Activated B cell treated with CpG ODN at 0.5 μM for 24 hours (primary cell): ENCODE results near the gene SUN1. TPM values are rescaled to one million over a fixed set of nuclear protein-coding genes. Genes with fewer than 3 reads are reported as not detected.

ENCODE experiments used
- ATAC-seq: fragments of 200-7000 bp; cut with Tn5 transposase; one replicate; pipeline ENCODE4 v1.10.0; 2021; ENCODE audit warnings: low read depth, mild to moderate bottlenecking, moderate library complexity
- CTCF ChIA-PET: fragments of 350-600 bp; sonication (Branson Sonifier 250); formaldehyde crosslinking; loops from one replicate; lab custom pipeline; 2021; ENCODE audit warnings: antibody characterized with exemption; lab: Charles Lee
- POLR2A ChIA-PET: fragments of 350-600 bp; sonication (Branson Sonifier 250); formaldehyde crosslinking; loops from one replicate; lab custom pipeline; 2021; ENCODE audit warnings: antibody characterized with exemption; lab: Charles Lee
- DNase-seq: peaks from one replicate; pipeline ENCODE4 v3.0.0; 2022
- H3K27ac Mint-ChIP-seq: one replicate; pipeline ENCODE4 v1.8.0; 2020; ENCODE audit warnings: mixed read lengths
- H3K27me3 Mint-ChIP-seq: one replicate; pipeline ENCODE4 v1.8.0; 2021; ENCODE audit warnings: mixed read lengths
- H3K36me3 Mint-ChIP-seq: one replicate; pipeline ENCODE4 v1.8.0; 2021; ENCODE audit warnings: low read depth, mixed read lengths
- H3K4me1 Mint-ChIP-seq: one replicate; pipeline ENCODE4 v1.8.0; 2021; ENCODE audit warnings: mixed read lengths
- H3K4me3 Mint-ChIP-seq: one replicate; pipeline ENCODE4 v1.8.0; 2020; ENCODE audit warnings: mild to moderate bottlenecking, mixed read lengths
- H3K9me3 Mint-ChIP-seq: one replicate; pipeline ENCODE4 v1.8.0; 2020; ENCODE audit warnings: mixed read lengths
- CTCF ChIP-seq: fragments of 200-600 bp; IDR thresholded peaks from one replicate; pipeline ENCODE4 v1.8.0; 2022; ENCODE audit warnings: antibody characterized with exemption, mild to moderate bottlenecking
- intact Hi-C: fragments of 100-400 bp; cut with micrococcal nuclease; formaldehyde crosslinking; loops from one replicate; pipeline ENCODE4 v1.15.1; 2024
- total RNA-seq: library from RNA; stranded (reverse); gene quantifications from 2 replicates; pipeline ENCODE4 v1.2.3, GENCODE V29; 2022

Gene SUN1
- total RNA-seq, 1 donor from 2014 or later: 119 TPM

- H3K4me1 Mint-ChIP-seq: no peaks in the 10 kb centered on the region
- H3K9me3 Mint-ChIP-seq: no peaks in the 10 kb centered on the region
- no peaks in the 10 kb centered on the region for H3K27me3 Mint-ChIP-seq
- no peak for TF ChIP-seq CTCF
- ChIA-PET POLR2A (no interaction called here), CTCF (interaction anchor here (0.8 kb wide), 1 partner anchor 22 kb away, joined by 3 read pairs; no protein-coding TSS in a partner anchor)
- ATAC-seq (no peak), DNase-seq (no peak)
- no peak overlapping the region for H3K4me3 Mint-ChIP-seq
- H3K36me3 Mint-ChIP-seq: peaks cover 75% of the 10 kb centered on the region
- intact Hi-C loops: no loop called here
- no peak overlapping the region for H3K27ac Mint-ChIP-seq
Observed at GRCh38 chr7:851204-851603, 18.9 kb downstream of the SUN1 start.

- ATAC-seq (no peak), DNase-seq (no peak)
- no peaks in the 10 kb centered on the region for H3K4me1 Mint-ChIP-seq
- TF ChIP-seq CTCF: no peak
- POLR2A ChIA-PET: no interaction called here
- CTCF ChIA-PET: no interaction called here
- H3K4me3 Mint-ChIP-seq: no peak overlapping the region
- H3K27me3 Mint-ChIP-seq: no peaks in the 10 kb centered on the region
- no peak overlapping the region for H3K27ac Mint-ChIP-seq
- intact Hi-C loops: no loop called here
- no peaks in the 10 kb centered on the region for H3K9me3 Mint-ChIP-seq
- H3K36me3 Mint-ChIP-seq: peaks cover 88% of the 10 kb centered on the region
Observed at GRCh38 chr7:853366-854117, 21.3 kb downstream of the SUN1 start.

GRCh38 chr7:854118-854775, 22.0 kb downstream of the SUN1 start:
- intact Hi-C loops: no loop called here
- Mint-ChIP-seq H3K27me3 (no peaks in the 10 kb centered on the region), H3K27ac (no peak overlapping the region), H3K36me3 (peaks cover 89% of the 10 kb centered on the region), H3K9me3 (no peaks in the 10 kb centered on the region), H3K4me1 (no peaks in the 10 kb centered on the region), H3K4me3 (no peak overlapping the region)
- DNase-seq: no peak
- ChIA-PET POLR2A (no interaction called here), CTCF (no interaction called here)
- no peak for TF ChIP-seq CTCF
- ATAC-seq: no peak

- CTCF ChIA-PET: no interaction called here
- Mint-ChIP-seq H3K27ac (no peak overlapping the region), H3K4me1 (no peaks in the 10 kb centered on the region), H3K36me3 (peaks cover 92% of the 10 kb centered on the region), H3K4me3 (no peak overlapping the region), H3K27me3 (no peaks in the 10 kb centered on the region), H3K9me3 (no peaks in the 10 kb centered on the region)
- DNase-seq: no peak
- no peak for ATAC-seq
- intact Hi-C loops: no loop called here
- no peak for TF ChIP-seq CTCF
- POLR2A ChIA-PET: no interaction called here
Observed at GRCh38 chr7:855686-856369, 23.6 kb downstream of the SUN1 start.
